H1 (cell line): ENCODE measurements around the gene CDC37. TPM values are rescaled to one million over a fixed set of nuclear protein-coding genes. Genes with fewer than 3 reads are reported as not detected.

Source experiments
- CTCF ChIA-PET: fragments of 300-600 bp; sonication (Branson Sonifier 250); formaldehyde crosslinking; loops from one replicate; lab custom pipeline; 2021; ENCODE audit not compliant: partially characterized antibody; lab: Charles Lee
- POLR2A ChIA-PET: fragments of 300-600 bp; sonication (Branson Sonifier 250); formaldehyde crosslinking; loops from one replicate; lab custom pipeline; 2021; ENCODE audit warnings: inconsistent platforms; ENCODE audit not compliant: partially characterized antibody; lab: Charles Lee
- DNase-seq, 2 experiments: peaks; one replicate each; pipeline versions ENCODE4 v3.0.0 to v3.0.0-alpha.2; 2010 to 2022; ENCODE audit warnings: low spot score in 2 of 2, low read depth in 1 of 2, mixed read lengths in 1 of 2
- FAIRE-seq: peaks from 2 replicates; lab custom pipeline; 2011; peaks lifted over from hg19 to GRCh38; lab: Jason Lieb, UNC
- H2AFZ ChIP-seq: 2 replicates; pipeline ENCODE4 v1.8.1; 2012; ENCODE audit warnings: low read length, inconsistent platforms
- H2AK5ac ChIP-seq: 2 replicates; pipeline ENCODE4 v1.6.1; 2013; ENCODE audit warnings: low read depth, low read length
- H2BK120ac ChIP-seq: replicated peaks from 2 replicates; pipeline ENCODE3; 2013; ENCODE audit warnings: low read depth, low read length, inconsistent platforms
- H2BK12ac ChIP-seq: 2 replicates; pipeline ENCODE4 v1.6.1; 2013; ENCODE audit warnings: low read depth, low read length
- H2BK15ac ChIP-seq: 2 replicates; pipeline ENCODE4 v1.6.1; 2013; ENCODE audit warnings: low read length
- H2BK20ac ChIP-seq: 2 replicates; pipeline ENCODE4 v1.6.1; 2013; ENCODE audit warnings: low read length
- H2BK5ac ChIP-seq: 2 replicates; pipeline ENCODE4 v1.6.1; 2013; ENCODE audit warnings: low read depth, low read length
- H3K14ac ChIP-seq: 2 replicates; pipeline ENCODE4 v1.6.1; 2013; ENCODE audit warnings: inconsistent platforms; ENCODE audit not compliant: insufficient read length
- H3K18ac ChIP-seq: 2 replicates; pipeline ENCODE4 v1.6.1; 2013; ENCODE audit warnings: low read length; ENCODE audit errors: extremely low read depth
- H3K23ac ChIP-seq: 2 replicates; pipeline ENCODE4 v1.6.1; 2013; ENCODE audit warnings: inconsistent platforms; ENCODE audit not compliant: insufficient read length
- H3K23me2 ChIP-seq: 2 replicates; pipeline ENCODE4 v1.6.1; 2013; ENCODE audit warnings: low read depth, low read length
- H3K27ac ChIP-seq: 2 replicates; pipeline ENCODE4 v1.6.1; 2011; ENCODE audit warnings: low read depth, low read length, inconsistent platforms
- H3K27me3 ChIP-seq, 4 experiments: replicated peaks in 1 of 4; 1 replicate in 1 of 4; 2 replicates in 3 of 4; pipeline versions ENCODE4 v1.6.1 to v1.8.1; 2011 to 2013; ENCODE audit warnings: low read length in 3 of 4, mild to moderate bottlenecking in 3 of 4, inconsistent platforms in 2 of 4, mixed read lengths in 2 of 4, moderate library complexity in 1 of 4; ENCODE audit not compliant: control insufficient read depth in 3 of 4, insufficient read depth in 3 of 4; ENCODE audit errors: extremely low read depth in 1 of 4
- H3K36me3 ChIP-seq, 4 experiments: 2 replicates each; pipeline versions ENCODE4 v1.6.1 to v1.8.1; 2011 to 2013; ENCODE audit warnings: mild to moderate bottlenecking in 4 of 4, low read length in 3 of 4, moderate library complexity in 2 of 4, control low read depth in 1 of 4, inconsistent platforms in 1 of 4; ENCODE audit not compliant: insufficient read depth in 4 of 4, control insufficient read depth in 2 of 4
- H3K4ac ChIP-seq: replicated peaks from 2 replicates; pipeline ENCODE3; 2013; ENCODE audit warnings: low read length, low read depth, mixed read lengths, inconsistent platforms; ENCODE audit not compliant: insufficient read length
- H3K4me1 ChIP-seq, 4 experiments: replicated peaks in 1 of 4; 1 replicate in 1 of 4; 2 replicates in 3 of 4; pipeline versions ENCODE4 v1.6.1 to v1.8.1; 2011 to 2013; ENCODE audit warnings: low read length in 3 of 4, inconsistent platforms in 2 of 4, mixed read lengths in 1 of 4; ENCODE audit not compliant: insufficient read depth in 4 of 4, control insufficient read depth in 3 of 4
- H3K4me2 ChIP-seq, 2 experiments: 2 replicates each; pipeline versions ENCODE4 v1.6.1 to v1.8.1; 2011 to 2013; ENCODE audit warnings: low read depth in 2 of 2, low read length in 2 of 2, control low read depth in 1 of 2, inconsistent platforms in 1 of 2, mild to moderate bottlenecking in 1 of 2; ENCODE audit not compliant: insufficient read depth in 1 of 2
- H3K4me3 ChIP-seq, 4 experiments: fragments of 200-600, 300-600 bp in 1 of 4; sonication (generic), shearing (Covaris generic), sonication (Bioruptor Twin) in 1 of 4; 2 replicates each; pipeline versions ENCODE4 v1.5.1 to v1.8.1; 2011 to 2016; ENCODE audit warnings: low read length in 4 of 4, low read depth in 3 of 4, control low read depth in 2 of 4, inconsistent platforms in 2 of 4, mild to moderate bottlenecking in 2 of 4, mixed read lengths in 1 of 4, moderate library complexity in 1 of 4; ENCODE audit not compliant: insufficient read depth in 2 of 4; ENCODE audit errors: extremely low read depth in 1 of 4
- H3K56ac ChIP-seq: replicated peaks from 2 replicates; pipeline ENCODE3; 2013; ENCODE audit warnings: low read depth, mild to moderate bottlenecking, mixed read lengths, low read length, inconsistent platforms; ENCODE audit not compliant: insufficient read length
- H3K79me1 ChIP-seq: 2 replicates; pipeline ENCODE4 v1.6.1; 2013; ENCODE audit warnings: low read depth, low read length, control low read depth
- H3K79me2 ChIP-seq, 2 experiments: 2 replicates each; pipeline versions ENCODE4 v1.6.1 to v1.8.1; 2012 to 2013; ENCODE audit warnings: low read length in 2 of 2, mild to moderate bottlenecking in 2 of 2, inconsistent platforms in 1 of 2; ENCODE audit not compliant: insufficient read depth in 2 of 2, control insufficient read depth in 1 of 2
- H3K9ac ChIP-seq, 4 experiments: replicated peaks in 1 of 4; 1 replicate in 1 of 4; 2 replicates in 3 of 4; pipeline versions ENCODE4 v1.6.1 to v1.8.1; 2011 to 2013; ENCODE audit warnings: low read depth in 3 of 4, low read length in 3 of 4, control low read depth in 2 of 4, mild to moderate bottlenecking in 2 of 4, moderate library complexity in 2 of 4, inconsistent platforms in 1 of 4; ENCODE audit errors: extremely low read depth in 1 of 4
- H3K9me3 ChIP-seq, 2 experiments: 2 replicates each; pipeline versions ENCODE4 v1.6.1 to v1.8.1; 2012 to 2013; ENCODE audit warnings: mild to moderate bottlenecking in 2 of 2, moderate library complexity in 2 of 2, control low read depth in 1 of 2, inconsistent platforms in 1 of 2, low read depth in 1 of 2, low read length in 1 of 2, mixed read lengths in 1 of 2; ENCODE audit not compliant: insufficient read depth in 2 of 2
- H4K20me1 ChIP-seq, 2 experiments: replicated peaks in 1 of 2; 2 replicates each; pipeline versions ENCODE3 to v1.8.1; 2011 to 2013; ENCODE audit warnings: inconsistent platforms in 2 of 2, low read length in 2 of 2, mild to moderate bottlenecking in 1 of 2; ENCODE audit not compliant: insufficient read depth in 2 of 2, control insufficient read depth in 1 of 2
- H4K5ac ChIP-seq: 2 replicates; pipeline ENCODE4 v1.6.1; 2013; ENCODE audit warnings: low read length, low read depth, mixed read lengths, inconsistent platforms; ENCODE audit not compliant: insufficient read length
- H4K8ac ChIP-seq: 2 replicates; pipeline ENCODE4 v1.8.0; 2013; ENCODE audit warnings: mild to moderate bottlenecking, moderate library complexity, low read length, inconsistent platforms; ENCODE audit not compliant: insufficient read depth; ENCODE audit errors: extremely low read depth
- H4K91ac ChIP-seq: replicated peaks from 2 replicates; pipeline ENCODE3; 2013; ENCODE audit warnings: low read length, mixed read lengths, inconsistent platforms; ENCODE audit not compliant: insufficient read length
- EZH2 ChIP-seq: fragments of 200-600 bp; sonication (generic); IDR thresholded peaks from 2 replicates; pipeline ENCODE4 v1.7.1; 2012; ENCODE audit warnings: low read depth, mild to moderate bottlenecking, moderate library complexity, low read length, inconsistent platforms; ENCODE audit not compliant: severe bottlenecking
- HDAC2 ChIP-seq, 2 experiments: fragments of 300-600 bp in 1 of 2; sonication (generic) in 1 of 2; IDR thresholded peaks; 2 replicates each; pipeline ENCODE4 v1.6.1; 2011 to 2012; ENCODE audit warnings: low read depth in 2 of 2, low read length in 2 of 2, mild to moderate bottlenecking in 2 of 2, moderate library complexity in 2 of 2, borderline replicate concordance in 1 of 2, inconsistent platforms in 1 of 2
- KDM1A ChIP-seq: fragments of 200-600, 300-600 bp; sonication (generic); IDR thresholded peaks from 2 replicates; pipeline ENCODE4 v1.7.1; 2016; ENCODE audit warnings: mild to moderate bottlenecking, low read length, borderline replicate concordance
- NANOG ChIP-seq: IDR thresholded peaks from 2 replicates; pipeline ENCODE4 v1.6.1; 2011; ENCODE audit warnings: low read length, low read depth, mild to moderate bottlenecking, inconsistent platforms; ENCODE audit not compliant: insufficient read depth, poor library complexity, severe bottlenecking
- RBBP5 ChIP-seq: IDR thresholded peaks from 2 replicates; pipeline ENCODE4 v1.7.1; 2012; ENCODE audit warnings: low read depth, mild to moderate bottlenecking, inconsistent platforms, low read length, moderate library complexity, borderline replicate concordance
- SIN3A ChIP-seq, 2 experiments: IDR thresholded peaks in 1 of 2; conservative IDR thresholded peaks in 1 of 2; 2 replicates each; pipeline ENCODE4 v1.6.1; 2011 to 2012; ENCODE audit warnings: low read length in 2 of 2, improper control_type of control experiment in 1 of 2, low read depth in 1 of 2, mild to moderate bottlenecking in 1 of 2
- WGBS, 2 experiments: shearing (Covaris generic) in 1 of 2; methylation state at CpG; one replicate each; pipeline versions ENCODE4 v1.1.6 to v1.1.7; 2013 to 2015; ENCODE audit warnings: low lambda C conversion rate in 2 of 2, mixed read lengths in 2 of 2, inconsistent platforms in 1 of 2, low coverage in 1 of 2, missing lambda C conversion rate in 1 of 2; ENCODE audit not compliant: insufficient replicate concordance in 2 of 2, insufficient coverage in 1 of 2, insufficient read length in 1 of 2; ENCODE audit errors: extremely low coverage in 1 of 2, missing lambda C conversion rate in 1 of 2; 5-methylcytosine and 5-hydroxymethylcytosine counted together
- polyA plus RNA-seq, 7 experiments: library from polyadenylated mRNA; depleted of rRNA in 3 of 7; stranded (reverse) in 5 of 7; unstranded in 2 of 7; fragments of >200 nt in 5 of 7; fragments of 200-250 nt in 2 of 7; gene quantifications; 1 replicate in 5 of 7; 2 replicates in 1 of 7; 4 replicates in 1 of 7; pipeline versions ENCODE4 v1.2.1 to v1.2.3, GENCODE V29; 2011 to 2013; ENCODE audit warnings: missing spikeins in 2 of 7, mixed read lengths in 2 of 7
- total RNA-seq: library from RNA; stranded (reverse); fragmentation: NEBNext Ultra II Directional; extraction: Animal tissue kit (Norgen Biotek cat#: 25700); gene quantifications from 2 replicates; pipeline ENCODE4 v1.2.1, GENCODE V29; 2021

Gene CDC37
- total and polyA plus RNA-seq, 2 of the 8 experiments (the other 6 are each of a cell fraction or from before 2014, with no cell fraction given): 162 to 181 TPM

GRCh38 chr19:10431254-10431942 is 28.1 kb upstream of the CDC37 start:
- H3K36me3 ChIP-seq: no peaks in the 10 kb centered on the region
- H3K18ac ChIP-seq: no peak overlapping the region
- no peak overlapping the region for H2AK5ac ChIP-seq
- H4K20me1 ChIP-seq: peaks cover 0 to 4% of the 10 kb centered on the region in 2 experiments
- ChIA-PET CTCF (interaction anchor here (0.7 to 8.2 kb wide), 2 partner anchors 13 to 269 kb away, joined by 3 to 67 read pairs; partner anchors contain the start of gene PDE4A), POLR2A (no interaction called here)
- WGBS, 2 experiments: 46% methylated on average over 25 of the region's 25 CpGs; no CpG with 5 or more reads in 1 of the 2 experiments
- FAIRE-seq (no peak), DNase-seq (peak in 1 of 2 experiments; percentile 65)
- H4K8ac ChIP-seq: no peak overlapping the region; the same call in 1 of the 2 replicates
- peak overlapping the region in 2 of 4 experiments; percentile 14 to 54; a peak in 3 of 8 replicates for H3K4me3 ChIP-seq
- no peak overlapping the region for H2BK15ac ChIP-seq
- H3K23ac ChIP-seq: no peak overlapping the region
- 0 out of 2 replicates have a peak overlapping the region, but pooled peaks have one; percentile 27 for H2BK12ac ChIP-seq
- H3K79me1 ChIP-seq: no peaks in the 10 kb centered on the region
- no peak overlapping the region for H2BK5ac ChIP-seq
- H2BK20ac ChIP-seq: no peak overlapping the region
- no peak overlapping the region for H4K91ac ChIP-seq
- no peak overlapping the region for H2AFZ ChIP-seq
- no peak overlapping the region for H4K5ac ChIP-seq
- H3K56ac ChIP-seq: peak overlapping the region; percentile 39
- H3K9ac ChIP-seq: no peak overlapping the region
- H3K4ac ChIP-seq: no peak overlapping the region
- H3K14ac ChIP-seq: no peak overlapping the region
- no peak overlapping the region for H3K27ac ChIP-seq
- no peaks in the 10 kb centered on the region for H3K79me2 ChIP-seq
- peaks cover 33 to 68% (median 52%) of the 10 kb centered on the region in 4 experiments for H3K27me3 ChIP-seq
- TF ChIP-seq EZH2 (peak; percentile 26), NANOG (no peak), RBBP5 (no peak), SIN3A (conservative IDR thresholded peaks at IDR 0.05 in 1 of 2, IDR thresholded peaks at IDR 0.05 in 1 of 2; ENCODE audit: low read depth in 1 of 2, low read length in 2 of 2) (0 out of 4 replicates have a peak, but pooled peaks of 1 of the 2 experiments have one; percentile 51), KDM1A (peak; percentile 98), HDAC2 (IDR thresholded peaks at IDR 0.05; ENCODE audit: borderline replicate concordance in 1 of 2, low read depth in 2 of 2, low read length in 2 of 2) (peak in 1 of 2 experiments; percentile 56; a peak in 1 of 4 replicates)
- peaks cover 5% of the 10 kb centered on the region; the same call in 1 of the 2 replicates for H3K23me2 ChIP-seq
- peak overlapping the region; percentile 54 to 65 for H3K4me2 ChIP-seq
- H3K4me1 ChIP-seq: peaks cover 0 to 9% (median 6%) of the 10 kb centered on the region in 4 experiments; a peak in 6 of 7 replicates
- H3K9me3 ChIP-seq: no peaks in the 10 kb centered on the region; a peak in 1 of 4 replicates
- H2BK120ac ChIP-seq: no peak overlapping the region
